ENCODE results near the gene LRRC17.

Gene LRRC17

GRCh38 chr7:102912742-102913141, at the start of gene LRRC17:
TSS of gene LRRC17 (plus strand) at chr7:102913000. CDS start at chr7:102933914, 20,914 bp downstream.
- no peak for TF ChIP-seq CTCF (IDR thresholded peaks at IDR 0.05; ENCODE audit: borderline replicate concordance, insufficient read depth, low read depth, low read length)
- H3K4me3 ChIP-seq (ENCODE audit: low read depth, low read length): no peak within 1 kb of the TSS

- no peak overlapping the region for H3K4me3 ChIP-seq (ENCODE audit: low read depth, low read length)
- TF ChIP-seq CTCF (IDR thresholded peaks at IDR 0.05; ENCODE audit: borderline replicate concordance, insufficient read depth, low read depth, low read length): no peak
Observed at GRCh38 chr7:102864958-102865357, 47.8 kb upstream of the LRRC17 start.

GRCh38 chr7:102866535-102867215, 46.1 kb upstream of the LRRC17 start:
- no peak overlapping the region for H3K4me3 ChIP-seq (ENCODE audit: low read depth, low read length)
- no peak for TF ChIP-seq CTCF (IDR thresholded peaks at IDR 0.05; ENCODE audit: borderline replicate concordance, insufficient read depth, low read depth, low read length)

- no peak overlapping the region for H3K4me3 ChIP-seq (ENCODE audit: low read depth, low read length)
- no peak for TF ChIP-seq CTCF (IDR thresholded peaks at IDR 0.05; ENCODE audit: borderline replicate concordance, insufficient read depth, low read depth, low read length)
Observed at GRCh38 chr7:102869195-102869594, 43.6 kb upstream of the LRRC17 start.

GRCh38 chr7:102872460-102872859, 40.3 kb upstream of the LRRC17 start:
- TF ChIP-seq CTCF (IDR thresholded peaks at IDR 0.05; ENCODE audit: borderline replicate concordance, insufficient read depth, low read depth, low read length): no peak
- H3K4me3 ChIP-seq (ENCODE audit: low read depth, low read length): no peak overlapping the region

- TF ChIP-seq CTCF (IDR thresholded peaks at IDR 0.05; ENCODE audit: borderline replicate concordance, insufficient read depth, low read depth, low read length): no peak
- H3K4me3 ChIP-seq (ENCODE audit: low read depth, low read length): no peak overlapping the region
Observed at GRCh38 chr7:102873470-102874165, 39.2 kb upstream of the LRRC17 start.
